BE2C (cell line): ENCODE results near the gene LSM12.

Experiments
- DNase-seq: peaks from one replicate; pipeline ENCODE4 v3.0.0-alpha.2; 2020
- H3K27me3 ChIP-seq: fragments of 250-450 bp; sonication (Bioruptor Pico); 2 replicates; pipeline ENCODE4 v1.5.1; 2020; ENCODE audit warnings: mild to moderate bottlenecking
- H3K36me3 ChIP-seq: fragments of 250-450 bp; sonication (Bioruptor Pico); 2 replicates; pipeline ENCODE4 v1.5.1; 2020; ENCODE audit warnings: mild to moderate bottlenecking
- H3K4me1 ChIP-seq: fragments of 250-450 bp; sonication (Bioruptor Pico); 2 replicates; pipeline ENCODE4 v1.5.1; 2020
- H3K4me3 ChIP-seq: 2 replicates; pipeline ENCODE4 v1.5.1; 2011; ENCODE audit warnings: low read depth, low read length
- H3K9me3 ChIP-seq: fragments of 250-450 bp; sonication (Bioruptor Pico); 2 replicates; pipeline ENCODE4 v1.5.1; 2020
- TF ChIP-seq, protein P1 (sequence below): IDR thresholded peaks from 2 replicates; pipeline ENCODE4 v1.5.1; 2012; ENCODE audit warnings: mild to moderate bottlenecking, low read depth, low read length

The LSM12 gene

GRCh38 chr17:44008205-44008909, 58.1 kb downstream of the LSM12 start:
- H3K36me3 ChIP-seq: peaks cover 17% of the 10 kb centered on the region

DNA sequence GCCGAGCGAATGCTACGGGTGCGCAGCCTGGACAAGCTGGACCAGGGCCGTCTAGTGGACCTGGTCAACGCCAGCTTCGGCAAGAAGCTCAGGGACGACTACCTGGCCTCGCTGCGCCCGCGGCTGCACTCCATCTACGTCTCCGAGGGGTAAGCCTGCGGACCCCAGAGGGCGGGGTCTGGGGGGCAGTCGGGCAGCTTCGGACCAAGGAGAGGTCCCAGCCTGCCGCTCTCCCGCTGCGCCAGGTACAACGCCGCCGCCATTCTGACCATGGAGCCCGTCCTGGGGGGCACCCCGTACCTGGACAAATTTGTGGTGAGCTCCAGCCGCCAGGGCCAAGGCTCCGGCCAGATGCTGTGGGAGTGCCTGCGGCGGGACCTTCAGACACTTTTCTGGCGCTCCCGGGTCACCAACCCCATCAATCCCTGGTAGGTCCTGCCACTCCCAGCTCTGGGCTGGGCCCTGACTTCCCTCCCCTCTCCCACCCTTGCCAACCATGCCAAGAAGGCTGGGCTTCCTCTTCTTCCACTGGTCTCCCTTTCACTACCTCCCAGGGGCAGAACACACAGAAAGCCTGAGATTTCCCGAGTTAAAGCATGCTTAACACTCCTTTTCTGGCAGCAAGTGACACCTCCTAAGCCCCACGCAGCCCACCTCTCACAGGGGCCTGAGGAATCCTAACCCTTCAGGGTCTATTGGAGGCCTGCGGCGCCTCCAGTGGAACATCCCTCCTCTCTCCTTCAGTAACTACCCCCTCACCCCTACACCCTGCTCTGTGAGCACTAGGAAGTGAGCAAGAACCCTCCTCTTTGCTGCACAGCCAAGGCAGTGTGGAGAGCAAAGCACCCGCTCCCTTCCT, 58.9 kb downstream of the LSM12 start:
- Histone ChIP-seq H3K36me3 (peaks cover 12% of the 10 kb centered on the region), H3K27me3 (peaks cover 23% of the 10 kb centered on the region), H3K9me3 (no peaks in the 10 kb centered on the region), H3K4me3 (peak overlapping the region; percentile 74), H3K4me1 (peaks cover 20% of the 10 kb centered on the region)
- TF ChIP-seq, protein P1, sequence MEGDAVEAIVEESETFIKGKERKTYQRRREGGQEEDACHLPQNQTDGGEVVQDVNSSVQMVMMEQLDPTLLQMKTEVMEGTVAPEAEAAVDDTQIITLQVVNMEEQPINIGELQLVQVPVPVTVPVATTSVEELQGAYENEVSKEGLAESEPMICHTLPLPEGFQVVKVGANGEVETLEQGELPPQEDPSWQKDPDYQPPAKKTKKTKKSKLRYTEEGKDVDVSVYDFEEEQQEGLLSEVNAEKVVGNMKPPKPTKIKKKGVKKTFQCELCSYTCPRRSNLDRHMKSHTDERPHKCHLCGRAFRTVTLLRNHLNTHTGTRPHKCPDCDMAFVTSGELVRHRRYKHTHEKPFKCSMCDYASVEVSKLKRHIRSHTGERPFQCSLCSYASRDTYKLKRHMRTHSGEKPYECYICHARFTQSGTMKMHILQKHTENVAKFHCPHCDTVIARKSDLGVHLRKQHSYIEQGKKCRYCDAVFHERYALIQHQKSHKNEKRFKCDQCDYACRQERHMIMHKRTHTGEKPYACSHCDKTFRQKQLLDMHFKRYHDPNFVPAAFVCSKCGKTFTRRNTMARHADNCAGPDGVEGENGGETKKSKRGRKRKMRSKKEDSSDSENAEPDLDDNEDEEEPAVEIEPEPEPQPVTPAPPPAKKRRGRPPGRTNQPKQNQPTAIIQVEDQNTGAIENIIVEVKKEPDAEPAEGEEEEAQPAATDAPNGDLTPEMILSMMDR: no peak
- no peak for DNase-seq

More at GRCh38 chr17:44008205-44008909, 58.1 kb downstream of the LSM12 start:
- TF ChIP-seq, protein P1: peak; percentile 7; the same call in 1 of the 2 replicates
- Histone ChIP-seq H3K9me3 (no peaks in the 10 kb centered on the region), H3K27me3 (peaks cover 23% of the 10 kb centered on the region), H3K4me3 (peak overlapping the region; percentile 74), H3K4me1 (peaks cover 27% of the 10 kb centered on the region)
- no peak for DNase-seq

- Histone ChIP-seq H3K4me3 (peak overlapping the region; percentile 74), H3K36me3 (peaks cover 12% of the 10 kb centered on the region), H3K9me3 (no peaks in the 10 kb centered on the region), H3K4me1 (peaks cover 12% of the 10 kb centered on the region), H3K27me3 (peaks cover 23% of the 10 kb centered on the region)
- peak; percentile 98 for DNase-seq
- TF ChIP-seq, protein P1: peak; percentile 84
Measured at GRCh38 chr17:44006598-44007345, 59.7 kb downstream of the LSM12 start.

- H3K4me1 ChIP-seq: peaks cover 7% of the 10 kb centered on the region
- H3K9me3 ChIP-seq: no peaks in the 10 kb centered on the region
- H3K36me3 ChIP-seq: peaks cover 7% of the 10 kb centered on the region
- TF ChIP-seq, protein P1: no peak
- peak overlapping the region; percentile 74 for H3K4me3 ChIP-seq
- no peak for DNase-seq
- H3K27me3 ChIP-seq: peaks cover 23% of the 10 kb centered on the region
Measured at GRCh38 chr17:44006272-44006597, 60.2 kb downstream of the LSM12 start.

DNA sequence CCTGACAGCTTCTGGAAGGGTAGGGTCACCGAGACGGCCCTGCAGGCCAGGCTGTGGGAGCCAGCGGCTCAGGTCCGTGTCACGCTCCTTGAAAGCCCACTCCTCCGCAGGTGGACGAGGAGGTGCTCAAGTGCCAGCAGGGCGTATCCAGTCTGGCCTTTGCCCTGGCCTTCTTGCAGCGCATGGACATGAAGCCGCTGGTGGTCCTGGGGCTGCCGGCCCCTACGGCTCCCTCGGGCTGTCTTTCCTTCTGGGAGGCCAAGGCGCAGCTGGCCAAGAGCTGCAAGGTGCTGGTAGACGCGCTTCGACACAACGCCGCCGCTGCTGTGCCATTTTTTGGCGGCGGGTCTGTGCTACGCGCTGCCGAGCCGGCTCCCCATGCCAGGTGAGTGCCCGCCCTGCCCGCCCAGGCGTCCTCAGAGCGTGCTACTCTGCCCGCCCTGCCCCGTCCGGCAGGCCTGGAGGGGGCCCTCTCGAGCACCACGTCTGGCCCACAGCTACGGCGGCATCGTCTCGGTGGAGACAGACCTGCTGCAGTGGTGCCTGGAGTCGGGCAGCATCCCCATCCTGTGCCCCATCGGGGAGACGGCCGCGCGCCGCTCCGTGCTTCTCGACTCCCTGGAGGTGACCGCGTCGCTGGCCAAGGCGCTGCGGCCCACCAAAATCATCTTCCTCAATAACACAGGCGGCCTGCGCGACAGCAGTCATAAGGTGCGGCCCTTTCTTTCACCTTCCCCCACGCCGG, 60.8 kb downstream of the LSM12 start:
- peaks cover 5% of the 10 kb centered on the region for H3K4me1 ChIP-seq
- H3K4me3 ChIP-seq: peak overlapping the region; percentile 74
- TF ChIP-seq, protein P1: peak; percentile 23; the same call in 1 of the 2 replicates
- peaks cover 4% of the 10 kb centered on the region; the same call in 1 of the 2 replicates for H3K36me3 ChIP-seq
- H3K27me3 ChIP-seq: peaks cover 23% of the 10 kb centered on the region
- no peaks in the 10 kb centered on the region for H3K9me3 ChIP-seq
- DNase-seq: peak; percentile 68
